Midbrain (tissue), 1 donor: Measurements from ENCODE around the gene GPC5.
"Not testable (repeated sequence)": the region's sequence is repeated elsewhere in the genome, so short reads cannot be mapped to it uniquely, and the experiment has no call there.

ENCODE experiments used
- DNase-seq: peaks from one replicate; lab custom pipeline; 2025; lab: John Stamatoyannopoulos, UW

The GPC5 gene

DNA sequence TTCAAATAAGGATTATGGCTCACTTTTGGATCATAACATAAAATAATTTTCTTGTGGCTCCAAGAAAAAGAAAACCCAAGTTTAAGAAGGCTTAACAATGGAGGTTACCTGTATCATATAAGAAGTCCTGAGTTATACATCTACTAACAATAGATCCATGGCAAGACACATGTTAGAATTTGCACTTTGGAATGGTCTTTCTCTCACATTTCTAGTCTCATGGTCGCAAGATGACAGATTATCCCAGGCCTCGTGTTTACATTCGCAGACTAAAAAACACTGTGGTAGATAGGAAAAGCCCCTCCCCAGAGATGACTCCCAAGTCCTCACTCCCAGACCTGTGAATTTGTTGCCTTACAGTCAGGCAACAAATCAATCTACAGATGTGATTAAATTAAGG lies 1082.0 kb downstream of the GPC5 start:
- DNase-seq: no peak

DNA sequence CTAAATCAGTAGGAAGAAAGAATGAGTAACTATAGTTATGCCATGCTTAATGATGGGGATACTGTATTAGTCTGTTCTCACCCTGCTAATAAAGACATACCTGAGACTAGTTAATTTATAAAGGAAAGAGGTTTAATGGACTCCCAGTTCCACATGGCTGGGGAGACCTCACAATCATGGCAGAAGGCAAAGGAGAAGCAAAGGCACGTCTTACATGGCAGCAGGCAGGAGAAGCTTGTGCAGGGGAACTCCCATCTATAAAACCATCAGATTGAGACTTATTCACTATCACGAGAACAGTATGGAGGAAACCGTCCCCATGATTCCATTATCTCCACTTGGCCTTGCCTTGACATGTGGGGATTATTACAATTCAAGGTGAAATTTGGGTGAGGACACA lies 1084.4 kb downstream of the GPC5 start:
- not testable (repeated sequence) for DNase-seq

DNA sequence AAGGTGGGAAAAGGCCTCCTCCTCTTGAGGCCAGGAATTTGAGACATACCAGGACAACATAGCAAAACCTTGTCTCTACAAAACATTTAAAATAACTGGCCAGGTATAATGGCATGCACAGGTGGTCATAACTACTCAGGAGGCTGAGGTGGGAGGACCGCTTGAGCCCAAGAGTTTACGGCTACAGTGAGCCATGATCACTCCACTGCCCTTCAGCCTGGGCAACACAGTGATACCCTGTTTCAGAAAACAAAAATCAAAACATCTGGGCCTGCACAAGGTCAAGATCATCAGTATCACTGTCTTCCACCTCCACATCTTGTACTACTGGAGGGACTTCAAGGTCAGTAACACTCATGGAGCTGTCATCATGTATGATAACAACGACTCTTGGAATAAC lies 1085.5 kb downstream of the GPC5 start:
- DNase-seq: no peak

DNA sequence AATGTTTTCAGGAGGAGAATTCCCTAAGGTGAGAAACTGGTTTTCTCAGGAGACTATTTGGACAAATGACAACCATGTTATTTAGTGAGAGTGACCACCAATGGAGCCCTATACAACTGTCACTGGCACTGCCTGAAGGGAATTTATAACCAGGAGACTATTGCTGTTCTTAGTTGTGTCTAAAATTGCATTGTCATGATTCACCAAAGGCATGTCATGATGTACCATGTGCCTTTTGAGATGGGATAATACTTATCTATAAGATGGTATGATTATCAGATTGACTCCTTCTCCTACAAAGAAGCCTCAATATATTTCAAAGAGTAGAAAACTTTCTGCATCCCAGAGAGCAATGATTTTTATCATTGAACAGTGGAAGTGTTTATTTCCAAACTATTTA lies 1088.8 kb downstream of the GPC5 start:
- no peak for DNase-seq

DNA sequence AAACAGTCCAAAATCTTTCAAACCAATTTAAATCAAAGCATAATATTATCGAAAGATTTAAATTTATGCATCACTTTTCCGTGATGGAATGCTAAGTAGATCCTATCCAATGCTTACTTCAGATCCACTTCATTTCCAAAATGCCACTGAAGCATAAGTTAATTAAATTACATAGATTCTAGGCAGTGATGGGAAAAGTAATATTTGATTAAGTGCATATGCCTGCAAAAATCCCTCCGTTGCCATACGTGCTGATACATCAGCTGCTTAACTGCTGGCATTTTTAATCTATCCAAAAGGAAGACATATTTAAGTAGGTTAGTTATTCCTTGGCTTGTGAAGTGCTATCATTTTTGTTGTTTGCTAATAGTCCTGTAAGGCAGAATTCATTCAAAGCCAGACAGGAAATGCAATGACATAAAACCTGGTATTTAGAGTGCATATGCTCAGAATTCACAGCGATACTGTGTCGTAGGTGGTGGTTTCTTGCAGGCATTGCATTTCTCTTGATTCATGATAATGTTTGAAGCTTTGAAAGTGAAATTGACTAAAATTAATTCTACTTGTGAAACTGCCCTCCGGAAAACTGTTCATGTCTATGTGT lies 1089.9 kb downstream of the GPC5 start:
- no peak for DNase-seq

DNA sequence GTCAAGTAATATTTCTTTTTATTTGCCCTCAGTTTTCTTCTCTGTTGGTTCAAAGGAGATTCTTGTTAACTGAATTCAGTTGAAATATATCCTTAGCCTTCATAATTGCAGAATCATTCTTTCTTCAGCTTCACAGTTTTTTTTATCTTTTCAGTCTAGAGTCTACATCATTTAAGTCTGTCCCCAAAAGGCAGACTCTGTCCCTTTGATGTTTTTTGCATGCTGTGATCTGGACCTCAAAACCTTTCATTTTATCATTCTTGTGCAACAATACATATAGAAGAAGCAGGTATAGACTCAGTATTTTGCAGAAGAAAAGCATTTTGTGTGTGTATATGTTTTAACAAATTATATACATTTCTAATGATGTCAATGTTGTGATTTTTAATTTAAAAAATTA lies 1093.4 kb downstream of the GPC5 start:
- no peak for DNase-seq

DNA sequence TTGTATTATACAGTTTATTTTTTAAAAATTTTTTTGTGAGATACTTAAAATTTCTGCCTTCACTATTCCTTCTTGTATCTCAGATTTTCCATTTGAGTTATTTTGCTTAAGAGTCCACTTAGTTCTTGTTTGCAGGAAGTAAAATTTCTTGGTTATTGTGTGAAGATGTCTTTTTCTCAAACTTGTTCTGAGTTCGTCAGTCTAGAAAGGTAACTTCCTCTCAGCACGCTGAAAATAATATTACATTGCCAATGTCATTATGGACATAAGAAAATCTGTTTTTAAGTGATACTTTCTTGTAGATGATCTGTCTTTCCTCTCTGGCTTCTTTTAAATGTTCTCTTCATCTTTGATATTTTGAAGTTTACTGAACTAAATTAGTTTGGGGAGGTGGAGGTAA lies 1096.5 kb downstream of the GPC5 start:
- no peak for DNase-seq

DNA sequence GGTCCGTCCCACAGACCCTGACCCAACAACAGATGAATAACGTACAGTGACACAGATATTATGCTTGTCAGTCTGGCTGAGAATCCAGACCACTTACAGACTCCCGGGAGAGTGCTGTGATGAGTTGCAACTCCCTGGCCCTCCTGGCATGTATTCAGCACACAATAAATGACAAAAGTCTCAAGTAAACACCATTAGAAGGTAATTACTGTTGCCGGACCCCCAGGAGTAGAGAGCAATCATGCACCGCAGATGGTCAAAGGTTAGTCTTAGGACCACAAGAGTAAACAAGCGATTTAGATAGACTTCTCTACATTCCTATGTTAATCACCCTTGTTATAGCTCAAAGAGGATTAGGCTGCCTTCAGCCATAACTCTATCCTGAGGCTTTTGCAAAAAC lies 1101.8 kb downstream of the GPC5 start:
- DNase-seq: no peak

DNA sequence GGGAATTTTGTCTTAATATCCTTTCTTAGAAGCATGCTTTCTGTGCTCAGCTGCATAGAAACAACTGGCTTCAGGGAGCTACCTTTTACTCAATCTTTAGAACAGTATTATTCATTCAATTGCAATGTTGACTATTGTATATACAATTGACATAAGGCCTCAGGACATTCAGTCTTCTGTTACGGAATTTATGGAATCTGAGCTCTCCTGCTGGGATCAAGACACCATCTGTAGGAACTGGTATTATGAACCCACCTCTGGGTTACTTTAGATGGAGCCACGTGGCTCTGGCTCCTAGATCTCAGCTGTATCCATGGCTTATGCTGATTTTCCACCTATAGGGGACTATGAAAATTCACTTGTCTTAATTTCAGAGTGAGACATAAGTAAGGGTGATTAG lies 1112.0 kb downstream of the GPC5 start:
- no peak for DNase-seq

DNA sequence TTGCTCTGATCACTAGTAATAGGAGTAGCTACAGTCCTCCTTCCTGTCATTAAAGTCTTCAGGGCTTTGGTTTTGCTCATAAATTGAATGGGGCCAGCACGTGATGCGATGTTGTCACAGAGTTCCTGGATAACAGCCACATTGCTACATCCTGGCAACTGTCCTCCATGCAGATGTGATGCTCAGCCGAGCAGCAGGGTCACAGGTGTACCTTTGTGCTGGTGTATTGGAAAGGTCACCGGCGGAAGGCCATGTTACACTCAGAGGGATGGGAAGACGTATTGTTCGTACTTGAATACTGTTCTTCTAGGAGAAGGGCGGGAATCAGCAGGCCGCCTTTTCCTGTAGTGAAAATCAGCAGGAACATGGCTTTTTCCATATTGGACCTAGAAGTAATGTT lies 1114.4 kb downstream of the GPC5 start:
- DNase-seq: no peak

DNA sequence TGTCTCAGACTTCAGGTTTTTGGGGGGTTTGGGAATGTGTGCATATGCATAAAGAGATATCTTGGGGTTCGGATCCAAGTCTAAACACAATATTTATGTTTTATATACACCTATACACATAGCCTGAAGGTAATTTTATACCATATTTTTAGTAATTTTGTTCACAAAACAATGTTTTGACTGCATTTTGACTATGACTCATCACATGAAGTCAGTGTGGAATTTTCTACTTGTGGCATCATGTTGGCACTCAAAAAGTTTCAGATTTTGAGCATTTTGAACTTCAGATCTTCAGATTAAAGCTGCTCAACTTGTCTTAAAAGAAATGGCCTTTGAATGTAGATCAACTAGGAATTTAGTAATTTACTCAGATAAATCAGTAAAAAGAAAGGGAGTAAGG lies 1115.3 kb downstream of the GPC5 start:
- DNase-seq: no peak

DNA sequence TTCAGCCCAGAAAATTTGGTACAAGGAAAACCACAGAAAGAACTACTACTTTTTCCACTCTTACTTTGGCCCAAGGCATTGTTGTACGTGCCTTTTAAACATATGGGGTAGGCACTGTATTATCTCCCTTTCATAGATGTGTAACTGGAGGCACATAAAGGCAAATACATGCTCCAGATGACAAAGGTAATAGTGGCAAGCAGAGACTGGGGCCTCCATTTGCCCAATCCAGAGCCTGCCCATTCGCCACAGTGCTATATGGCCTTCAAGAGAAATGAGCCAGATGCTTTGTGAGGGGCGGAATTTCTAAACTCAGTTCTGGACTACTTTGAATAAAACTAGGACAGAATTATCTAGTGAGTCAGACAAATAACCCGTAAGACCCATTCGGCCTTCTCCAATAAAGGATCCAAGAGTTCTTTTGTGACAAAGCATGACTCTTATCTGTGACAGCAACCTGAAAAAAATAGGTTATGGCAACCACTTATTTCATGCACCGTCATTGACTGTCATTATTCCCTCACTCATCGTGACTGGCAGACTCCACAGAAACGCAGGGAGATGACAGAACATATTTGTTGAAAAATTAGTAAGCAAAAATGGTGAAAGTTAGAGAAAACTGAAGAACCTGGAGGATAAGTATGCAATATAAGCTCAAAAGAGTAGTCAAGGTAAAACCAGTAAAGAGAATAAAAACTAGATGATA lies 1116.2 kb downstream of the GPC5 start:
- DNase-seq: no peak

DNA sequence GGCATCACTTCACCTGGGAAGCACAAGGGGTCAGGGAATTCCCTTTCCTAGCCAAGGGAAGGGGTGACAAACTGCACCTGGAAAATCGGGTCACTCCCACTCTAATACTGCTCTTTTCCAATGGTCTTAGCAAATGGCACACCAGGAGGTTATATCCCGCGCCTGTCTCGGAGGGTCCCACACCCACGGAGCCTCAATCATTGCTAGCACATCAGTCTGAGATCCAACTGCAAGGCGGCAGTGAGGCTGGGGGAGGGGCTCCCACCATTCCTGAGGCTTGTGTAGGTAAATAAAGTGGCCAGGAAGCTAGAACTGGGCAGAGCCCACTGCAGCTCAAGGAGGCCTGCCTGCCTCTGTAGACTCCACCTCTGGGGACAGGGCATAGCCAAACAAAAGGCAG lies 1118.5 kb downstream of the GPC5 start:
- not testable (repeated sequence) for DNase-seq

DNA sequence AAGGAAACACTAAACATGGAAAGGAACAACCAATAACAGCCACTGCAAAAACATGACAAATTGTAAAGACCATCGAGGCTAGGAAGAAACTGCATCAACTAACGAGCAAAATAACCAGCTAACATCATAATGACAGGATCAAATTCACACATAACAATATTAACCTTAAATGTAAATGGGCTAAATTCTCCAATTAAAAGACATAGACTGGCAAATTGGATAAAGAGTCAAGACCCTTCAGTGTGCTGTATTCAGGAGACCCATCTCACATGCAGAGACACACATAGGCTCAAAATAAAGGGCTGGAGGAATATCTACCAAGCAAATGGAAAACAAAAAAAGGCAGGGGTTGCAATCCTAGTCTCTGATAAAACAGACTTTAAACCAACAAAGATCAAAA lies 1120.2 kb downstream of the GPC5 start:
- DNase-seq: not testable (repeated sequence)

DNA sequence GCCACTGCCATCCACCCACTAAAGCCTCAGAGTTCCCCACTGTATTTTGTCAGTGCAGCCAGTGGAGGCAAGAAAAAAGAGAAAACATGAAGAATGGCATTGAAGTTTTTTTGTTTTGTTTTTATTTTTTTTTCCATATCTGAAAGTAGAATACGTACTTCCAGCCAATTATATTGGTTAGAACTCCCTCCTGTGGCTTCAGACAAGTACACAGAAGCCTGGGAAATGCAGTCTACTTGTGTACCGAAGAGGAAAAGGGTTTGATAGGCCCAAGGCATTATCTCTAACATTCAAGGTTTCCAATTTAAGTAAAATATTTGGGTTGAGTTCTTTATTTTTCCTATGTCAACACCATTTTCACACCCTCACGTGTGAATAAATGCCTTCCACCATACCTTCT lies 1131.9 kb downstream of the GPC5 start:
- DNase-seq: no peak

DNA sequence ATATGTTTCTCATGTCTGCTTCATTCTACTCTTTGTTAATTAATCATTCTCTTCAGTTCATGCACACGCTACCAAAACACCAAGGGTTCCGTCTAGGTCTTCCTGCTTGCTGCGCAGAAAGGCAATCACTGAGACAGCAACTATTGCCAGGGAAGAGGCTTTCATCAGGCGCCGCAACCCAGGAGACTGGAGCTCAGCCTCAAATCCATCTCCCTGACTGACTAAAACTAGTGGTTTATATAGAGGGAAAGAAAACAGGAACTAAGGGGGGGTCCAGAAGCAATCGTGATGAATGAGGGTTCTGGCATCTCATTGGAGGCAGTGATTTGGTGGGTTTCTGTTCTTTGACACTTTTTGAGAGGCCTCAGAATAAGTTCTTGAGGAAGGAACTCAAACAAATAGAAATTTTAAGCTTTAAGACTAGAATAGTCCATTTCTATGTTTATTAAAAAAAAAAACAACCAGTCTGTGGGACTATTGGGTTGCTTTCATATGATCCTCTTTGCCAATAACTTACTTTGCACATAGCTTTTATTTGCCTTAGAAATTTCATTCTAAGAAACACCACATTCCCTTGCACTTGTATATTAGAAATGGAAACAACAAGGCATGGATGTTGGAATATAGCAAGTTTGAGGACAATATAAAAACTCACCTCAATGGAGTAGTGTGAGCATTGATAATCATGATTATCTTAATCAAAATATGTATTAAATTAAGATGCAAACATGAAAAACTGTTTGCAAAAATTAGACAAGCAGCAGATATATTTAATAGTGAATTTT lies 1137.0 kb downstream of the GPC5 start:
- no peak for DNase-seq

DNA sequence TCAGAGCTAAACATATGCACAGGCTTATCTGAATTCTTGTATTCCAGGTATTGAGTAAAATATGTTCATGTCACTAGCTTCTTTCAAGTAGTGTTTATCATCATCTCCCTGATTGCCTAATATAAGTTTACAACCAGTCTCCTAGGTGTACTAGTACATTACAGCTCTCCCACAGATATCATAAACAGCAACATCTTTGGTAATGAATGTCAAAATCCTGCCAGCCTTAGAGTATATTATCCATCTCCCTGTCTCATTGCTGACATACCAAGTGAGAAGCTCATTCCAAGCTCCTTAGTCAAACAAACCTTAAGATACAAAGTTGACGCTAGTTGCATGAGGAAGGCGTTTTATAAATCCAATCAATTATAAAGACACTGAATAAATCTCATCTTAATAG lies 1139.0 kb downstream of the GPC5 start:
- DNase-seq: no peak

DNA sequence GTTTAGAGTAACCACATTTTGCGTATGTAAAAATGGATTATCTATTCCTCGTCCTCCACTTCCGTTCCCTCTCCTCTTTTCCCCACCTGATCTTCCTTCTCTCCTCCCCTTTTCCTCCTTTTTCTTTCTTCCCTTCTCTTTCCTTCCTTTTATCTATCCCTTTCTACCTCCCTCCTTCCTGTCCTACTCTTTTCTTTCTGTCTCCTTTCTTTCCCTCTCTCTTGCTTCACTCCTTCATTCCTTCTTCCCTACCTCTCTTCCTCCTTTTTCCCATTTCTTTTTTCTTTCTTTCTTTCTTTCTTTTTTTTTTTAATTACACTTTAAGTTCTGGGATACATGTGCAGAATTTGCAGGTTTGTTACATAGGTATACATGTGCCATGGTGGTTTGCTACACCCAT lies 1139.7 kb downstream of the GPC5 start:
- no peak for DNase-seq

DNA sequence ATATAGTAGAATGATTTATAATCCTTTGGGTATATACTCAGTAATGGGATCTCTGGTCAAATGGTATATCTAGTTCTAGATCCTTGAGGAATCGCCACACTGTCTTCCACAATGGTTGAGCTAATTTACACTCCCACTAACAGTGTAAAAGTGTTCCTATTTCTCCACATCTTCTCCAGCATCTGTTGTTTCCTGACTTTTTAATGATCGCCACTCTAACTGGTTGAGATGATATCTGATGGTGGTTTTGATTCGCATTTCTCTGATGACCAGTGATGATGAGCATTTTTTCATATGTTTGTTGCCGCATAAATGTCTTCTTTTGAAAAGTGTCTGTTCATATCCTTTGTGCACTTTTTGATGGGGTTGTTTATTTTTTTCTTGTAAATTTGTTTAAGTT lies 1140.7 kb downstream of the GPC5 start:
- not testable (repeated sequence) for DNase-seq

DNA sequence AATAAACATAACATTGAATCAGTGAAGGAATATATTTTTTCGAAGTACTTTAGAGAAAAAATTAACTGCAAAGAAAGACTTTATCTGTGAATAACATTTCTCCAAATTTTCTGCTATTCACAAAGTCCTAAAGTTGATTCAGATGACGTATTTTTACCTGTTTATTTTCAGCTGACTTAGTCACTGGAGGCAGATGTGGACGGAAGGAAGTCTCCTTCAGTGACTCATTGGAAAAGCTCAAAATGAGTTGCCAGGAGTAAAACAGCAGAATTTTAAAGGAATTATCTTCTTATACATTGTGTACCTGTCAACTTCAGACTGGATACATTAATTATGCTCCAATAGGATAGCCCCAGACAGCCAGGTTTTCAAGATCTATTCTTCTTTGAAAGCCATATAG lies 1148.8 kb downstream of the GPC5 start:
- no peak for DNase-seq

DNA sequence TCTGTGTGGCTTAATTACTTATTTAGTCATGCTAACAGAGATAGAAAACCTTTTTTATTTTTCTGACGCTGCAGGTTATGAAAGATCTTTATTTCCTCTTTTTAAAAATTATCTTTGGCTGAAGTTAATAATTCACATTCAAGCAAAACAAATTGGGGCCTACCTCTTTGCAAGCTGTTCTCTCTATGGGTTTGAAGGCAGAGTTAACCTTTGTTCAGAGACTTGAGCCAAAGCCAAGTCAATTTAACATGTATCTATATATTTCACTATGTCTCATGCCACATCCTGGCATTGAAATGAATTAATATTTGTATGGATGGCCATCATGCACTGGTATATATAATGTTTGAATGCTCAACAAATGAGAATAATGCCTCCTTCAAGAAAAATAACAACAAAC lies 1150.9 kb downstream of the GPC5 start:
- DNase-seq: no peak

DNA sequence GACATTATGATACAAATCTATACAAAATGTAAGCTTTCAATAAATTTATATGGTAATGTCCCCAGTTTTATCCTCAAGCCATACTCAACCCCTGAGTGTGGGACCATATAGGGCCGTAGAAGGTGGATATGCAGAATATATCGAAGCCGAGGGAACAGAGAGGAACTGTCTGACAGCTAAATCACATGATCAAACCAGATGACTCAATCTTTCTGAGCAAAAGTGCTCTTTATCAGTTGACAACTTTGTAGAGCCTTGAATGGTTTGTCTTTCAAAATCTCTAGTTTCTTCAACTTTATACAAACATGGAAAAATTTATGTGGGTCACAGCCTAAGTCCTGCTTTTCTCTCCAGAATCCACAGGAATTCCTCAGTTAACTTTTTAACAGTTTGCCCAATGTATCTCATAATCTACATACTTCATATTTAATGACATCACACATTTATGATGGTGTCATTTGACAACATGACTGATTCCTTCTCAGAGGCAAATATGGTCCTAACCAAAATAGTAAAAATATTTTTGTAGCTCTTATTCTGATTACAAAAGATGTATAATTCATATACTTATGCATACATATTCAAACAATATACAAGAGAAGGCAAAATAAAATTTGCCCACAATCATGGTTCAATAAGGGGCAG lies 1155.2 kb downstream of the GPC5 start:
- DNase-seq: no peak

DNA sequence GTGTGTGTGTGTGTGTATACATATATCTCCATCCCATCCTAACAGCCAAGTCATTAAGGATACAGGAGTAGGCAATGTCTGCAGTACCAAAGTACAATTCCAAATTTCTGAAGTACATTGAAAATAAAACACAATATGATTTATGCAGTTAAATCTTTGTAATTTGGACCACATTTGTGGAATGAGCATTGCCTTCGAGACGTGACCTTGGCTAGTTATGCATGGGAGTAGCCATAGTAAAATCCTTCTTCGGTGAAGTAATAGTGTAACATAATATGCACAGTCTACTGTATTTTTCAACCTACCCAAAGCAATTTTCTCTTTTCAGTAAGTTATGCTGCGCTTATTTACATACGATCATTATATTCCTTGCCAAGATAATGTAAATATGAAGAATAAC lies 1162.5 kb downstream of the GPC5 start:
- no peak for DNase-seq
